HG03045 (cell line): ENCODE results near the gene HS2ST1.
"Not testable (repeated sequence)": the region's sequence is repeated elsewhere in the genome, so short reads cannot be mapped to it uniquely, and the experiment has no call there.

Experiments
- ATAC-seq: cut with Tn5 transposase; IDR thresholded peaks from one replicate; pipeline ENCODE4 v1.9.1; 2021; ENCODE audit warnings: mild to moderate bottlenecking, moderate library complexity; ENCODE audit not compliant: unreplicated experiment

Gene HS2ST1

GRCh38 chr1:86914601-86914997 is at the start of gene HS2ST1:
Gene HS2ST1, plus strand, starts transcription at chr1:86914635.
- no peak for ATAC-seq

- no peak for ATAC-seq
These were observed 48.3 kb upstream of the HS2ST1 start for GRCh38 chr1:86865973-86866637.

GRCh38 chr1:86866665-86867064 is 47.8 kb upstream of the HS2ST1 start:
- ATAC-seq: no peak

GRCh38 chr1:86867278-86867677 is 47.2 kb upstream of the HS2ST1 start:
- not testable (repeated sequence) for ATAC-seq

GRCh38 chr1:86868477-86868876 is 46.0 kb upstream of the HS2ST1 start:
- no peak for ATAC-seq

- no peak for ATAC-seq
These were observed 43.4 kb upstream of the HS2ST1 start for GRCh38 chr1:86871001-86871400.

GRCh38 chr1:86872086-86872485 is 42.3 kb upstream of the HS2ST1 start:
- no peak for ATAC-seq

GRCh38 chr1:86875722-86876121 is 38.7 kb upstream of the HS2ST1 start:
- ATAC-seq: no peak

- no peak for ATAC-seq
These were observed 26.8 kb upstream of the HS2ST1 start for GRCh38 chr1:86887479-86888162.

- ATAC-seq: no peak
These were observed 26.1 kb upstream of the HS2ST1 start for GRCh38 chr1:86888327-86888726.

GRCh38 chr1:86899401-86899800 is 15.0 kb upstream of the HS2ST1 start:
- not testable (repeated sequence) for ATAC-seq

- ATAC-seq: no peak
These were observed 8.6 kb upstream of the HS2ST1 start for GRCh38 chr1:86905875-86906274.

GRCh38 chr1:86906419-86906818 is 8.0 kb upstream of the HS2ST1 start:
- ATAC-seq: no peak

GRCh38 chr1:86912281-86912900 is 2.0 kb upstream of the HS2ST1 start:
- no peak for ATAC-seq

- no peak for ATAC-seq
These were observed 988 bp upstream of the HS2ST1 start for GRCh38 chr1:86913399-86913895.

GRCh38 chr1:86913896-86914600 is 387 bp upstream of the HS2ST1 start, which contains the start of gene SELENOF:
Gene SELENOF, minus strand, starts transcription at chr1:86914126. Its CDS starts 15 bp downstream, at chr1:86914111.
- ATAC-seq: peak; percentile 88

- peak; percentile 23 for ATAC-seq
These were observed 732 bp downstream of the HS2ST1 start for GRCh38 chr1:86914998-86915736.

GRCh38 chr1:86915737-86916235 is 1.4 kb downstream of the HS2ST1 start:
- no peak for ATAC-seq

GRCh38 chr1:86916752-86917151 is 2.3 kb downstream of the HS2ST1 start:
- ATAC-seq: no peak

GRCh38 chr1:86922445-86922844 is 8.0 kb downstream of the HS2ST1 start:
- ATAC-seq: no peak
